HK-2 (cell line): ENCODE results near the gene EGFL6.
"Not testable (repeated sequence)": the region's sequence is repeated elsewhere in the genome, so short reads cannot be mapped to it uniquely, and the experiment has no call there.

ENCODE experiments used
- DNase-seq: peaks from one replicate; pipeline ENCODE4 v3.0.0-alpha.2; 2018; ENCODE audit not compliant: unreplicated experiment

EGFL6 gene

GRCh38 chrX:13652850-13653693 is 83.7 kb downstream of the EGFL6 start, which contains the start of gene TCEANC:
Gene TCEANC, plus strand, starts transcription at chrX:13653141. Its CDS starts 9,368 bp downstream, at chrX:13662509.
- DNase-seq = peak; percentile 95

- no peak for DNase-seq
Observed at GRCh38 chrX:13654116-13654515, 84.7 kb downstream of the EGFL6 start.

GRCh38 chrX:13655674-13656073 is 86.3 kb downstream of the EGFL6 start:
- DNase-seq = no peak

GRCh38 chrX:13658602-13659001 is 89.2 kb downstream of the EGFL6 start:
- no peak for DNase-seq

- DNase-seq = no peak
Observed at GRCh38 chrX:13659063-13659462, 89.7 kb downstream of the EGFL6 start.

GRCh38 chrX:13661735-13662288 is 92.4 kb downstream of the EGFL6 start:
- no peak for DNase-seq

GRCh38 chrX:13662355-13662791 is 93.0 kb downstream of the EGFL6 start:
- DNase-seq = no peak

GRCh38 chrX:13664020-13664419 is 94.6 kb downstream of the EGFL6 start:
- no peak for DNase-seq

GRCh38 chrX:13666836-13667235 is 97.4 kb downstream of the EGFL6 start:
- DNase-seq = no peak

GRCh38 chrX:13667919-13668318 is 98.5 kb downstream of the EGFL6 start:
- DNase-seq = no peak

GRCh38 chrX:13669246-13669737 is 99.9 kb downstream of the EGFL6 start:
- DNase-seq = peak; percentile 70

- DNase-seq = not testable (repeated sequence)
Observed at GRCh38 chrX:13669755-13670154, 100.4 kb downstream of the EGFL6 start.

- no peak for DNase-seq
Observed at GRCh38 chrX:13670197-13670596, 100.8 kb downstream of the EGFL6 start.

- DNase-seq = no peak
Observed at GRCh38 chrX:13673016-13673415, 103.6 kb downstream of the EGFL6 start.

GRCh38 chrX:13676885-13677284 is 107.5 kb downstream of the EGFL6 start:
- DNase-seq = no peak

GRCh38 chrX:13679700-13680099 is 110.3 kb downstream of the EGFL6 start:
- not testable (repeated sequence) for DNase-seq

GRCh38 chrX:13681595-13681994 is 112.2 kb downstream of the EGFL6 start:
- DNase-seq = no peak
